ENCODE measurements around the gene PLEKHA7. TPM values are rescaled to one million over a fixed set of nuclear protein-coding genes. Genes with fewer than 3 reads are reported as not detected.

Gene PLEKHA7
- total RNA-seq, 1 donor from 2014 or later: 0.92 TPM

DNA sequence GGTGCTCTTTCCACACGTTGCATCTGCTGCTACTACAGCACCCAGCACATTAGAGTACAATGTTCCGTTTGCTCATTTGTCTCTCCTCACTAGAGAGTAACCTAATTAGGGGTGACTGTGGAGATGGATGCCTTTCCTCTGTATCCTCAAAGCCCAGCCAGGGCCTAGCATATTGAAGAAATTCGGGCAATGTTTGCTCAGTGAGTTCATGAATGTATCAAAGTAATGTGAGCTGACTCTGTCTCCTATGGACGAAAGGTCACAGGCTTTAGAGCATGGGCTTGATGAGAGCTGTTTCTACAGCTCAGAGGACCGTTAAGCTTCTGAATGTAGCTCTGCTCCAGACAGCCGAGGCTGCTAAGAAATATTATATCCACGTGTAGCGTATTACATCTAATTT is 208.3 kb downstream of the PLEKHA7 start:
- Mint-ChIP-seq H3K27me3 (ENCODE audit: low read depth) (no peaks in the 10 kb centered on the region), H3K4me3 (ENCODE audit: unreplicated experiment) (no peak overlapping the region), H3K27ac (ENCODE audit: unreplicated experiment) (no peak overlapping the region), H3K9me3 (ENCODE audit: low read depth) (no peaks in the 10 kb centered on the region), H3K4me1 (ENCODE audit: low read depth) (peaks cover 16% of the 10 kb centered on the region), H3K36me3 (ENCODE audit: low read depth) (peaks cover 1% of the 10 kb centered on the region)
- TF ChIP-seq, protein P1, sequence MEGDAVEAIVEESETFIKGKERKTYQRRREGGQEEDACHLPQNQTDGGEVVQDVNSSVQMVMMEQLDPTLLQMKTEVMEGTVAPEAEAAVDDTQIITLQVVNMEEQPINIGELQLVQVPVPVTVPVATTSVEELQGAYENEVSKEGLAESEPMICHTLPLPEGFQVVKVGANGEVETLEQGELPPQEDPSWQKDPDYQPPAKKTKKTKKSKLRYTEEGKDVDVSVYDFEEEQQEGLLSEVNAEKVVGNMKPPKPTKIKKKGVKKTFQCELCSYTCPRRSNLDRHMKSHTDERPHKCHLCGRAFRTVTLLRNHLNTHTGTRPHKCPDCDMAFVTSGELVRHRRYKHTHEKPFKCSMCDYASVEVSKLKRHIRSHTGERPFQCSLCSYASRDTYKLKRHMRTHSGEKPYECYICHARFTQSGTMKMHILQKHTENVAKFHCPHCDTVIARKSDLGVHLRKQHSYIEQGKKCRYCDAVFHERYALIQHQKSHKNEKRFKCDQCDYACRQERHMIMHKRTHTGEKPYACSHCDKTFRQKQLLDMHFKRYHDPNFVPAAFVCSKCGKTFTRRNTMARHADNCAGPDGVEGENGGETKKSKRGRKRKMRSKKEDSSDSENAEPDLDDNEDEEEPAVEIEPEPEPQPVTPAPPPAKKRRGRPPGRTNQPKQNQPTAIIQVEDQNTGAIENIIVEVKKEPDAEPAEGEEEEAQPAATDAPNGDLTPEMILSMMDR (IDR thresholded peaks at IDR 0.05): no peak
- no peak for DNase-seq (ENCODE audit: low spot score)

DNA sequence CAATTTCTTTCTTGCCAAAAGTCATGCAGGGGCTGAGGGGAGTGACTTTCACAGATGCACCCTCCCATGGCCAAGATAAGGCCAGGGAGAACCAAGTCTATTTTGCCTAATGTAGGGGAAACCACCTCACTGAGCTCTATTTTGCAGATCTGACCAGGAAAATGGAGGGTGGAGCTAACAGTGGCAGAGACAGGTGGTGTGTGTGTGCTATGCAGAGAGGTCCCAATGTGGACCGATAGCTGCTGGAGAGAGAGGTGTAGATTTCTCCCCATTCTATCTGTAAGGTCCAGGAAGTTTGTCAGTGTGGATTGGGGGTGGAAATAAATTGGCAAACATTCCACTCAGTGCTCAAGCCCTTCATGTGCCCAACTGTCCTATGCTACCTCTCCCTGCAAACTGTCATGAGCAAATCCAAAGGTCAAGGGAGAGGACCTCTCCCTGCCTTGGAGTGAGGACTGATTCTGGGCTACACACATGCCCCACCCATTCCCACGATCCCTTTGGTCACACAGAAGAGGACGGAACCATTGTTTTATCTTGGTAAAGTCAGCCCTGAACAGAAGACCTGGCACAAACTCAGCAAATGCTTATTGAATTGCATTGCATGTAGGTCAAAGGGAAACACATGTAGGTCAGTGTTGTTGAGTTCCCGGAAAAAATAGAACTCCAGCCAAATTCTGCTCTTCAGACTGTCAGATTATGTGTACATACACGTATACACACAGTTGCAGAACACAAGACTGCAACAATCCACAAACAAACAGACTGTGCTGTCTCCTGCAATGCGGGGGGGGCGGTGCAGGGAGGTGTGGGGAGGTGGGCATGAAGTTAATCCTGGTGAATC is 209.9 kb downstream of the PLEKHA7 start:
- no peaks in the 10 kb centered on the region for H3K27me3 Mint-ChIP-seq (ENCODE audit: low read depth)
- TF ChIP-seq, protein P1 (IDR thresholded peaks at IDR 0.05): no peak
- H3K27ac Mint-ChIP-seq (ENCODE audit: unreplicated experiment): no peak overlapping the region
- peaks cover 9% of the 10 kb centered on the region for H3K4me1 Mint-ChIP-seq (ENCODE audit: low read depth)
- H3K4me3 Mint-ChIP-seq (ENCODE audit: unreplicated experiment): no peak overlapping the region
- no peak for DNase-seq (ENCODE audit: low spot score)
- H3K9me3 Mint-ChIP-seq (ENCODE audit: low read depth): no peaks in the 10 kb centered on the region
- H3K36me3 Mint-ChIP-seq (ENCODE audit: low read depth): peaks cover 1% of the 10 kb centered on the region

DNA sequence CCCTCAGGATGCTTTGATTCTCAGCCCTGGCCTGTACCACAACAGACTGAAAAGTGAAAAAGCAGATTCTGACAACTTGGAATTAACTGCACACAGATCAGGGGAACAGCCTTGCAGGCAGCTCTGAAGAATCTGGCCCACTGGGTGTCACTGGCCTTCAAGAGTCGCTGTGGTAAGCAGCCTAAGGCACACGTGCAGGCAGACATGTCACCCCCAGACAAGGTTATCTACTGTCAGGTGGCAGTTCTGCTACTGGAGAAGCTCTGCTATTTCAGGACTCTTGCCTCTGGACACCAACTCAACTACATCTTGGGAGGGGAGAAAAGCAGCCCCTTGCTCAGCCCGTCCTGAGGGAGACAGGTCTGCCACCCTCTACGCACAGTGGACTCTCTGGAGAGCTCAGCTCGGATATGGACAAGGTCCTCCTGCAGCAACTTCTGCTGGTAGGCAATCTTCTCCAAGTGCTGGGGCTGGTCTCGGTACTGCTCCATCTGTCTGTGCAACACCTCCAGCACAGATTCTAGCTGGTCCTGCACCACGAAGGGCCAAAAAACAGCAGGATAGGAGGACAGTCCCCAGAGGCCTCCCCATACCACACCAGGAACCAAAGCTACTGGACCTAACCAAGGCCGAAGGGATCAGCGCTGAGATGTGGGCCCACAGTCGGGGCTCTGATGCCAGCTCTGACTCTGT is 212.8 kb downstream of the PLEKHA7 start:
- Mint-ChIP-seq H3K9me3 (ENCODE audit: low read depth) (no peaks in the 10 kb centered on the region), H3K4me1 (ENCODE audit: low read depth) (peaks cover 5% of the 10 kb centered on the region), H3K27ac (ENCODE audit: unreplicated experiment) (no peak overlapping the region), H3K27me3 (ENCODE audit: low read depth) (no peaks in the 10 kb centered on the region), H3K36me3 (ENCODE audit: low read depth) (peaks cover 1% of the 10 kb centered on the region), H3K4me3 (ENCODE audit: unreplicated experiment) (no peak overlapping the region)
- TF ChIP-seq, protein P1 (IDR thresholded peaks at IDR 0.05): no peak
- DNase-seq (ENCODE audit: low spot score): no peak

DNA sequence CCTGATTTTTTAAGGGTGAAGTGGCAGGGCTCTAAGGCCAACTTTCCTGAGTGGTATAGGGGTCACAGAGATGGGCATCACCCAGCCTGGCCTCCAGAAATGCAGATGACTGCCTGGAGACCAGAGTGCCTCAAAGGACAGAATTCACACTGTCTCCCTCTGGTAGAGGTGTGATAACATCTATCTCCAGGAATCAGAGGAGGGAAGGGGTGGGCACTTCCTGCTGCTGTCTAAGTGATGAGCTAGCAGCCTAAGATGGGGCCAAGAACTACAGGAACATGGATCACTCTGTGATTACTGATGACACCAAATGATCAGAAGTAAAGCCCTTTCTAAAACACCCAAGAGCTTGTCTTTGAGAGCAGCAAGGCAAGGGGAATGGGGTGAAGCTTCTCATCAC is 213.8 kb downstream of the PLEKHA7 start:
- DNase-seq (ENCODE audit: low spot score): no peak
- Mint-ChIP-seq H3K4me1 (ENCODE audit: low read depth) (peaks cover under 1% of the 10 kb centered on the region), H3K27me3 (ENCODE audit: low read depth) (no peaks in the 10 kb centered on the region), H3K9me3 (ENCODE audit: low read depth) (no peaks in the 10 kb centered on the region), H3K36me3 (ENCODE audit: low read depth) (peaks cover 1% of the 10 kb centered on the region), H3K27ac (ENCODE audit: unreplicated experiment) (no peak overlapping the region), H3K4me3 (ENCODE audit: unreplicated experiment) (no peak overlapping the region)
- TF ChIP-seq, protein P1 (IDR thresholded peaks at IDR 0.05): no peak

DNA sequence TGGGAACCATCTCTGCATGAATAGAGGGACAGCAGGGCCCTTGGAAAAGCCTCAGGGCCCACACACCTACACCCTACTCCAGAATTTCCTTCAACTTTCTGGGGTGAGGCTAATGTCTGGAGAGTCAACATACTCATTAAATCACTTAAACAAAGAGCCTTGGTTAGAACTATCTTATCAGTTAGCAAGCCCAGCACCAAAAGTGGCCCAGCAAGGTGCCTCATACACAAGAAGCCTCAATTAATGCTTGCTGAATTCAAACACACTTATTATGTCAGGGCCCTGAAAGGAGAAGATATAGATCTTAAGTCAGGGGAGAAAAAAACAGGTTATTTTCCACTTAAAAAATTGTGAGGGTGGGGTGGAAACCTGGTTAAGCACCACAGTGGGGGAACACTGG is 214.3 kb downstream of the PLEKHA7 start:
- DNase-seq (ENCODE audit: low spot score): no peak
- no peaks in the 10 kb centered on the region for H3K9me3 Mint-ChIP-seq (ENCODE audit: low read depth)
- no peak overlapping the region for H3K27ac Mint-ChIP-seq (ENCODE audit: unreplicated experiment)
- no peaks in the 10 kb centered on the region for H3K27me3 Mint-ChIP-seq (ENCODE audit: low read depth)
- TF ChIP-seq, protein P1 (IDR thresholded peaks at IDR 0.05): no peak
- H3K4me1 Mint-ChIP-seq (ENCODE audit: low read depth): peaks cover 5% of the 10 kb centered on the region
- H3K4me3 Mint-ChIP-seq (ENCODE audit: unreplicated experiment): no peak overlapping the region
- H3K36me3 Mint-ChIP-seq (ENCODE audit: low read depth): peaks cover 1% of the 10 kb centered on the region

Data from chondrocyte (in vitro differentiated cells).